ENCODE data around the gene KARS1. TPM values are rescaled to one million over a fixed set of nuclear protein-coding genes. Genes with fewer than 3 reads are reported as not detected.

The KARS1 gene
- total and polyA plus RNA-seq, 2 experiments from 2014 or later: 106 to 132 TPM

DNA sequence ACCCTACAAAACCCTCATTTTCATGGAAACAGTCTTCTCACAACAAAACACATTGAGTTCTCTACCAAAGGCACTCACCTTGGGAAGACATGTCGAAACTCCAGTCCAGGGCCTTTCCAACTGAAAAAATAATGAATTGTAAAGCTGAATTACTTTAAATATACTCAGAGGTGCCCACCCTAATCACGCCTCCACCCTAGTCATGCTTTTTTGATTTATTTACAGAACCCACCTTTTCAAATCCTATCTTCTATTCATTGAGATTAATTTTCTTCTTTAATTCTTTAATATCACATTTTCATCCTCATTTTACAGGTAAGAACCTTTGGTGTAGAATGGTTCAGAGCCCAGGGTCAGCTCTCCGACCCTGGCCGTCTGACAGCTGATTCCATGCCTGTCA lies 29.4 kb upstream of the KARS1 start, which contains the start of gene CPHXL2:
Gene CPHXL2 (minus strand): TSS at position 101 of the 400 bp plus-strand sequence. CDS start 10 bp downstream, at position 91.
- H3K4me3 ChIP-seq: no peak within 1 kb of the TSS
- TF ChIP-seq CTCF (IDR thresholded peaks at IDR 0.05; ENCODE audit: low read depth, low read length): no peak
- no peaks in the 10 kb centered on the region for H3K27me3 ChIP-seq
- peak in 1 of 2 donors; percentile 16 for DNase-seq (ENCODE audit: low read depth in 1 of 2, low spot score in 1 of 2)
- peaks cover 8% of the 10 kb centered on the region for H3K4me1 ChIP-seq (ENCODE audit: low read depth)
- H3K9me3 ChIP-seq (ENCODE audit: low read depth): no peaks in the 10 kb centered on the region
- peak within 1 kb of the TSS; percentile 70 for H3K27ac ChIP-seq
- no peaks in the 10 kb centered on the region for H3K36me3 ChIP-seq

DNA sequence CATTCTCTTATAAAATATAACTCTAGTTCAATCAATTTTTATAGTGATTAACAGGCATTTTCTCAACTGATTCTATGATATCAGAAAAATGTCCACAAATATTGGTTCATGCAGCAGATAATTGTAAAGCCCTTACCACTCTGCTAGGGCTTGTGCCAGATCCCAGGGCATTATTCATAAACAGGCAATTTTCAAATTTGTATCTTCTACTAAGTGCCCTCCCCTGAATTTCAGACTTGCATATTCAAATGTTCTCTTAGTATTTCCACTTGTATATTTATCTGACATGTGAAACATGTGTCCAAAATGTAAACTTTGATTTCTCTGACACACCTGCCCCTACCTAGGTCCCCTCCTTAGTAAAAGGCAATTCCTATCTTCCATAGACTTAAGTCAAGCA lies 20.0 kb upstream of the KARS1 start:
- H3K36me3 ChIP-seq: no peaks in the 10 kb centered on the region
- H3K27me3 ChIP-seq: no peaks in the 10 kb centered on the region
- H3K4me1 ChIP-seq (ENCODE audit: low read depth): no peaks in the 10 kb centered on the region
- H3K9me3 ChIP-seq (ENCODE audit: low read depth): no peaks in the 10 kb centered on the region
- no peak overlapping the region for H3K27ac ChIP-seq
- TF ChIP-seq CTCF (IDR thresholded peaks at IDR 0.05; ENCODE audit: low read depth, low read length): no peak
- H3K4me3 ChIP-seq: no peak overlapping the region
- DNase-seq (ENCODE audit: low read depth in 1 of 2, low spot score in 1 of 2): no peak

DNA sequence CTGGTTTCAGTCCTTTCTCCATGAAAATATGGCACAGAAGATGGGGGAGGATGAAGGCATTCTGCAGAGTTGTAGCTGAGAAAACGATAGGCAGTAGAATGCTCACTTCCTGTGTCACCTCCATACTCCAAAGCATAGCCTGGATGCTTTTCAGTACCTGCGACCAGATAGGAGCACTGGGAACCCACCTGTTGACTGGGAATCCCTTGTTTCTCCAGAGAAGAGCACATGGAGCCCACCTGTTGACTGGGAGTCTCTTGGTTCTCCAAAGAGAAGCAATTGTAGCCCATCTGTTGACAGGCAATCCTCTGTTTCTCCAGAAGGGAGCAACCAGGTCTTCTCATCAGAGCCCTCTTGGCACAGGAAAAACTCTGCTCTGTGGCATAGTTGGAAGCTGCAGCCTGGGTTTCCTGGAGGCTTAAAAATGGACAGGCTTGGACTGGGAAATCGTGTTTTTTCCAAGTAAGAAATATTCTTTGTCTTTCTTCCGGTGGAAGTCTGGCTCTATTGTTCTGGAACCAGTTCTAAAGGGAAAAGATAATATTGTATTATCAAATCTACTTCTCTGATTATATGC lies 13.3 kb upstream of the KARS1 start:
- peak in 1 of 2 donors; percentile 12 for DNase-seq (ENCODE audit: low read depth in 1 of 2, low spot score in 1 of 2)
- no peaks in the 10 kb centered on the region for H3K9me3 ChIP-seq (ENCODE audit: low read depth)
- H3K4me3 ChIP-seq: no peak overlapping the region
- no peaks in the 10 kb centered on the region for H3K27me3 ChIP-seq
- H3K4me1 ChIP-seq (ENCODE audit: low read depth): no peaks in the 10 kb centered on the region
- no peak overlapping the region for H3K27ac ChIP-seq
- peaks cover 26% of the 10 kb centered on the region for H3K36me3 ChIP-seq
- TF ChIP-seq CTCF (IDR thresholded peaks at IDR 0.05; ENCODE audit: low read depth, low read length): no peak

- DNase-seq (ENCODE audit: low read depth in 1 of 2, low spot score in 1 of 2): no peak
- H3K27ac ChIP-seq: no peak overlapping the region
- no peaks in the 10 kb centered on the region for H3K27me3 ChIP-seq
- peaks cover 31% of the 10 kb centered on the region for H3K36me3 ChIP-seq
- no peaks in the 10 kb centered on the region for H3K4me1 ChIP-seq (ENCODE audit: low read depth)
- TF ChIP-seq CTCF (IDR thresholded peaks at IDR 0.05; ENCODE audit: low read depth, low read length): no peak
- no peaks in the 10 kb centered on the region for H3K9me3 ChIP-seq (ENCODE audit: low read depth)
- H3K4me3 ChIP-seq: no peak overlapping the region
Measured at GRCh38 chr16:75660321-75660720, 12.9 kb upstream of the KARS1 start.

DNA sequence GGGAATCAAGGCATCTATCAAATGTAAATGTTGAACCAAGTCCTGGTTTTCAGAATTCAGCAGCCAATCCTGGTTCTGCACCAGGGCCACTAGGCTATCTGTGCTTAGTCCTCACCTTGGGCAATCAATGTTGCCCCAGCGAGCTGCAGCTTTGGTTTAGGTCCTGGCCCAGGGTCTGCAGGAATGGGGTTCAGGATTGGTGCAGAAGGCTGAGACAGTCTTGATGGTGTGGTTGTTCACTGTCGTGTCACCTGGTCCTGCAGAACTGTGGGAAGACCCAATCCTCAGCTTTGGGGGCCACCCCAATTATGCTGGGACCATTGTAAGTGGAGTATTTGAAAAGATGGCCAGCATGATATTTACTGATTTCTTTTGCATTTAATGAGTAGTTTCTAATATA lies 10.7 kb upstream of the KARS1 start:
- Histone ChIP-seq H3K27me3 (no peaks in the 10 kb centered on the region), H3K36me3 (peaks cover 43% of the 10 kb centered on the region)
- TF ChIP-seq CTCF (IDR thresholded peaks at IDR 0.05; ENCODE audit: low read depth, low read length): no peak

More for the DNA sequence above, 10.7 kb upstream of the KARS1 start:
- no peak for DNase-seq (ENCODE audit: low read depth in 1 of 2, low spot score in 1 of 2)
- Histone ChIP-seq H3K4me1 (ENCODE audit: low read depth) (no peaks in the 10 kb centered on the region), H3K27ac (no peak overlapping the region), H3K4me3 (no peak overlapping the region), H3K9me3 (ENCODE audit: low read depth) (no peaks in the 10 kb centered on the region)

Measured in cardiac muscle cell (in vitro differentiated cells and primary cell).